ENCODE data around the gene RIPOR1.
A peak's percentile ranks its signal among the peaks of the same experiment; 100 is the strongest.

The RIPOR1 gene

DNA sequence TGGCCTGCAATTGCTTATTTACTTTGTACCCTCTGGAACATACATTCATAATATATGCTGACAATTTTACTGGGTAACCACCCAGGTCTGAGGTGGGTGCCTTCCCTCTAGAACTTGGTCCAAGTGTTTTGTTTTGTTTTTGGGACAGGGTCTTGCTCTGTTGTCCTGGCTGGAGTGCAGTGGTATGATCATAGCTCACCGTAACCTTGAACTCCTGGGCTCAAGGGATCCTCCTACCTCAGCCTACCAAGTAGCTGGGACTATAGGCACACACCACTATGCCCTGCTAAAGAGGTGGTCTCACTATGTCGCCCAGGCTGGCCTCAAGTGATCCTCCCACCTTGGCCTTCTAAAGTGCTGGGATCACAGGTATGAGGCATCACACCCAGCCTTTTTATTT is 22.5 kb downstream of the RIPOR1 start:
- DNase-seq, result no peak
- Mint-ChIP-seq H3K4me3 (no peak overlapping the region), H3K36me3 (ENCODE audit: low read depth) (peaks cover 28% of the 10 kb centered on the region), H3K4me1 (ENCODE audit: low read depth) (peaks cover 64% of the 10 kb centered on the region), H3K9me3 (no peaks in the 10 kb centered on the region), H3K27ac (no peak overlapping the region), H3K27me3 (no peaks in the 10 kb centered on the region)

DNA sequence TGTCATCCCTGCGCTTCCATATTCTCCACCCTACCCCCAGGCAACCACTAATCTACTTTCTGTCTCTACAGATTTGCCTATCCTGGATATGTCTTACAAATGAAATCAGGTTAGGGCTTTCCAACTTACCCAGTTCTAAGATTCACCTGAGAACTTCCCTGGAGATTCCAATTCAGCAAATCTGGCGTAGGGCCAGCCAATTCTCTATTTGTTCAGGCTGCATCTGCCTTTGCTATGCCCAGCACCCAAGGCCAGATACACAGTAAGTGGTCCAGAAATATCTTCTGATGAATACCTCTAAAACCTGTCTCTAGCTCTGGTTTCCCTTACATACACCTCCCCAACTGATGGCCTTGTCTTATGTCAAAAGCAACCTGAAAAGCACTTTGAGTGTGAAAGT is 23.3 kb downstream of the RIPOR1 start:
- no peak for DNase-seq
- Mint-ChIP-seq H3K27ac (peak overlapping the region; percentile 91), H3K27me3 (no peaks in the 10 kb centered on the region), H3K36me3 (ENCODE audit: low read depth) (peaks cover 20% of the 10 kb centered on the region), H3K9me3 (no peaks in the 10 kb centered on the region), H3K4me3 (no peak overlapping the region), H3K4me1 (ENCODE audit: low read depth) (peaks cover 67% of the 10 kb centered on the region)

DNA sequence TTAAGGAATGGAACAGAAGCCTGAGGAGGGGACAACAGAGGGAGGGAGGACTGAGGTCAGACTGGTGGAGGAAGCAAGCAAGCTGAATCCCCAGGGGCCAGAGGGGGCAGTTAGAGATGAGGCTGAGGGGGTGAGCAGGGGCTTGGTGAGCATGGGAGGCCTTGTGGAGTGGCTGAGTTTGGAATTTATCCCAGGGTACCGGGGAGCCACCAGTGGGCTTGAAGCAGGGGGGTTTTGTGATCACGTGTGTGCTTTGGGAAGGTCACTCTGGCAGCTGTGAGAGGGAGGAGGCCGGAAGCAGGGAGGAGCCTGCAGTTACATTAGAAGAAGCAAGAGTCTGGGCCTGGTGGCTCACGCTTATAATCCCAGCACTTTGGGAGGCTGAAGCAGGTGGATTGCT is 23.8 kb downstream of the RIPOR1 start:
- Mint-ChIP-seq H3K9me3 (no peaks in the 10 kb centered on the region), H3K36me3 (ENCODE audit: low read depth) (peaks cover 20% of the 10 kb centered on the region), H3K4me3 (no peak overlapping the region), H3K27ac (peak overlapping the region; percentile 91), H3K4me1 (ENCODE audit: low read depth) (peaks cover 67% of the 10 kb centered on the region), H3K27me3 (no peaks in the 10 kb centered on the region)
- no peak for DNase-seq

DNA sequence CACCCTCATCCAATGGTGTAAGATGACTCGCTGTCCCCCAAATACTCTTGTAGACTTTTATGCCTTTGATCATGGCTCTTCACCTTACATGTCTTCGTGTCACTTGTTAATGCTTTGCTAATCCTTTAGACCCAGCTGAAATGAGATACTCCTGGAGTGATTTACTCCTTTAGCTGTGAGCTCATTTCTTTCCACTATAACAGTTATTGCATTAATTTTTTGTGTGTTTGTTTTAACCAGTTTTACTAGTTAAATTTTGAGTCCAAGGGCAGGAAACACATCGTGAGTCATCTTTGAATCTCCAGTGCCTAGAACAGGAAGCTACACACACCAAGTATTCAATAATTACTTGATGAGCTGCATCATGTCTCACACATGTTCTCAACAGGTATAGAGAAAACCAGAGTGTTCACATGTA is 27.2 kb downstream of the RIPOR1 start:
- Mint-ChIP-seq H3K27ac (peak overlapping the region; percentile 97), H3K4me1 (ENCODE audit: low read depth) (peaks cover 61% of the 10 kb centered on the region), H3K4me3 (peak overlapping the region; percentile 56), H3K27me3 (no peaks in the 10 kb centered on the region), H3K9me3 (no peaks in the 10 kb centered on the region), H3K36me3 (ENCODE audit: low read depth) (peaks cover 24% of the 10 kb centered on the region)
- no peak for DNase-seq

DNA sequence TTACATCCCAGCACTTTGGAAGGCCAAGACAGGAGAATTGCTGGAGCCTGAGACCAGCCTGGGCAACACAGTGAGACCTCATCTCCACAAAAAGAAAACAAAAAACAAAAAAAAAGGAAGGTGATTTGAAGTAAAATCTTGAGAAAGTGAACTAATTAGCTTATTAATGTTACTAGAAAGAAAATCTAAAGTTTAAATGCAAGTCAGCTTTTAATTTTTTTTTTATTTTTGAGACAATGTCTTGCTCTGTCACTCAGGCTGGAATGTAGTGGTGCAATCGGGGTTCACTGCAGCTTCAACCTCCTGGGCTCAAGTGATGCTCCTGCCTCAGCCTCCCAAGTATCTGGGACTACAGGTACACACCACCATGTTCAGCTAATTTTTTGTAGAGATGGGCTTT is 30.2 kb downstream of the RIPOR1 start:
- Mint-ChIP-seq H3K4me3 (no peak overlapping the region), H3K9me3 (no peaks in the 10 kb centered on the region), H3K27ac (peak overlapping the region; percentile 50), H3K36me3 (ENCODE audit: low read depth) (peaks cover 33% of the 10 kb centered on the region), H3K27me3 (no peaks in the 10 kb centered on the region), H3K4me1 (ENCODE audit: low read depth) (peaks cover 50% of the 10 kb centered on the region)
- DNase-seq, result no peak

DNA sequence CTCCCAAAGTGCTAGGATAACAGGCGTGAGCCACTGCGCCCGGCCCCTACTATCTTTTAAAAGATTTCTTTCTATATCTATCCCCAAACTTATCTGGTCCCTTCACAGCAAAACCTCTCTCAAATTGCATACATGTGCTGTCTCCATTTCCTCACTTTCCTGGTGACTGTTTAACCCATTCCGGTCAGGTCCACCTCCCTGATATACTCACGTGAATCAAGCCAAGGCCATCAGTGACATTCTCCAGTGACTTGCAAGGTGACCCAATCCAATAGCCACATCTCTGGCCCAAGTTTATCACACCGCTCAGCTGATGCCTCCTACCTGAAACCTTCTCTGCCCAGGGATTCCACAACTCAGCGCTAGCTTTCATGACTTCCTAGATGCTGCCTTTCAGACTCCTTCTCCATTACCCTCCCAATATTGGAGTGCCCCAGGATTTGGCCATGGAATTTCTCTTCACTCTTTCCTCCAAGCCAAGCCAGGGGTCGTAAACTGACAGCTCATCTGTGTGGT is 32.3 kb downstream of the RIPOR1 start:
- H3K36me3 Mint-ChIP-seq (ENCODE audit: low read depth), result peaks cover 35% of the 10 kb centered on the region

DNA sequence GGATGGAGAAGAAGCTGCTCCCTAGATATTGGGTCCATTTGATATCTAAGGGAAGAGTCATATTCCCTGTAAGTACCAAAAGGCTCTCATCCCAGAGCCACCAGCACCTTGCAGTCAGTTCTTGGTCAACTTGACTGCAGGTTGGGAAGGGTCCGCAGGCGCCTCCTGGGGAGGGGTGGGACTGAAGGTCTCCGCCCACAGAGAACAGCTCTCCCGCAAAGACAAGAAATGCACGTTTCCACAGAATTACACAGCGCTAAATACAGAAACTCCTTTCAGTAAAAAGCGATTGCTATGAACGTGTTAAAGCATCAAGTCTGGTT is 32.8 kb downstream of the RIPOR1 start:
- H3K27me3 Mint-ChIP-seq, result no peaks in the 10 kb centered on the region
- peaks cover 46% of the 10 kb centered on the region for H3K4me1 Mint-ChIP-seq (ENCODE audit: low read depth)
- peaks cover 35% of the 10 kb centered on the region for H3K36me3 Mint-ChIP-seq (ENCODE audit: low read depth)
- no peak for DNase-seq
- H3K4me3 Mint-ChIP-seq, result peak overlapping the region; percentile 87
- H3K27ac Mint-ChIP-seq, result peak overlapping the region; percentile 94
- H3K9me3 Mint-ChIP-seq, result no peaks in the 10 kb centered on the region

More for the DNA sequence above, 32.3 kb downstream of the RIPOR1 start:
- H3K27me3 Mint-ChIP-seq, result no peaks in the 10 kb centered on the region
- peaks cover 49% of the 10 kb centered on the region for H3K4me1 Mint-ChIP-seq (ENCODE audit: low read depth)
- DNase-seq, result no peak
- peak overlapping the region; percentile 87 for H3K4me3 Mint-ChIP-seq
- peak overlapping the region; percentile 94 for H3K27ac Mint-ChIP-seq
- no peaks in the 10 kb centered on the region for H3K9me3 Mint-ChIP-seq

DNA sequence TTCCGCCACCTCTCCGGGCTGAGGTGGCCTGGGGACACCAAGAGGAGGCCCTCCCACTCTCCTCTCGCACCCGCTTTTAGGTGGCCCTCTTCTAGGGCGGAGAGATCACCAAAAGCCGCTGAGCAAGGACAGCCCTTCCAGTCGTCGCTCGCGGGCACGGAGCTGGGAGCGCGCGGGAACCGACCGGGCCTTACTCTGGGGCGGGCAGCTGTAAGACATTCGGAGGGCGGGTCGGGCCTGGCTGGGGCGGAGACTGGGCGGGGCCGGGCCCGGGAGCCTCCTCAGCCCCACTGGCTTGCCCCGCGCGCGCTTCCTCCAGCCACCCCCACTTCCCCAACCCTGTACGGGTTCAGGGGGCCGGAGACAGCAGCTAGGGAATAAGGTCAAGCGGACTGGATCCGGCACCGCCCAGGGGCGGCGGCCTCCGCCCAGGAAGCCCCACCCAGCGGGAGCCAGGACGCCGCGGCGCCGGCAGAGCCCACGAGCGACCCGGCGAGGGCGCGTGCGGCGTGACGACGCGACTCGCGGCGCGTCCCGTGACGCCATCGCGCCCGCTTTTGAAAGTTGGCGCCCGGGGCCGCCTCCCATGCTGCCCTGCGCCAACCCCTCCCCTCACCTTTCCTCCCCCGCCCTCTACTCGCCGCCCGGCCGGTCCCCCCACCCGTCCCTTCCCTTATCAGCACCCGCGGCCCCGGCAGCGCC is 33.3 kb downstream of the RIPOR1 start:
- H3K9me3 Mint-ChIP-seq, result no peaks in the 10 kb centered on the region
- no peaks in the 10 kb centered on the region for H3K27me3 Mint-ChIP-seq
- peak overlapping the region; percentile 94 for H3K27ac Mint-ChIP-seq
- H3K4me3 Mint-ChIP-seq, result peak overlapping the region; percentile 87
- peaks cover 46% of the 10 kb centered on the region for H3K4me1 Mint-ChIP-seq (ENCODE audit: low read depth)
- peak; percentile 98 for DNase-seq
- H3K36me3 Mint-ChIP-seq (ENCODE audit: low read depth), result peaks cover 35% of the 10 kb centered on the region

DNA sequence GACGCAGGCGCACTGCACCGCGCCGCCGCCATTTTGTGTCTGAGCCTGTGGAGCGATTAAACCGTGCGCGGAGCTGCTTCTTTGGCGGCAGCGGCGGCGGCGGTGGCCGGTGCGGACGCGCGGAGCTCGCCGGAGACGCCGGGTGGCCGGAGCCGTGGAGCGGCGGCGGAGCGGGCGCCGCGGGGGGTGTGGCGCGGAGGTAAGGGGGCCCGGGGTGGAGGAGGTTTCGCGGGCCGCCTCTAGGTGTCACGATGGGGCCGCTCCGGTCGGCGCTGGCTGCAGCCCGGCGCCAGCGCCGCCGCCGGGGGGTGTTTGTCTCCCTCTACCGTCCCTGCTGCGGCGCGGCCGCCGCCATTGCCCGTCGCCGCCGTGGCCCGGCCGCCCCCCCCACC is 33.9 kb downstream of the RIPOR1 start, which contains the start of gene CTCF:
Gene CTCF (plus strand): TSS at position 1 of the 392 bp plus-strand sequence. CDS start 48,307 bp downstream, outside the sequence.
- H3K27ac Mint-ChIP-seq, result peak within 1 kb of the TSS; percentile 94
- no peaks in the 10 kb centered on the region for H3K27me3 Mint-ChIP-seq
- peaks cover 46% of the 10 kb centered on the region for H3K4me1 Mint-ChIP-seq (ENCODE audit: low read depth)
- H3K9me3 Mint-ChIP-seq, result no peaks in the 10 kb centered on the region
- DNase-seq, result no peak
- peaks cover 35% of the 10 kb centered on the region for H3K36me3 Mint-ChIP-seq (ENCODE audit: low read depth)
- peak within 1 kb of the TSS; percentile 87 for H3K4me3 Mint-ChIP-seq

DNA sequence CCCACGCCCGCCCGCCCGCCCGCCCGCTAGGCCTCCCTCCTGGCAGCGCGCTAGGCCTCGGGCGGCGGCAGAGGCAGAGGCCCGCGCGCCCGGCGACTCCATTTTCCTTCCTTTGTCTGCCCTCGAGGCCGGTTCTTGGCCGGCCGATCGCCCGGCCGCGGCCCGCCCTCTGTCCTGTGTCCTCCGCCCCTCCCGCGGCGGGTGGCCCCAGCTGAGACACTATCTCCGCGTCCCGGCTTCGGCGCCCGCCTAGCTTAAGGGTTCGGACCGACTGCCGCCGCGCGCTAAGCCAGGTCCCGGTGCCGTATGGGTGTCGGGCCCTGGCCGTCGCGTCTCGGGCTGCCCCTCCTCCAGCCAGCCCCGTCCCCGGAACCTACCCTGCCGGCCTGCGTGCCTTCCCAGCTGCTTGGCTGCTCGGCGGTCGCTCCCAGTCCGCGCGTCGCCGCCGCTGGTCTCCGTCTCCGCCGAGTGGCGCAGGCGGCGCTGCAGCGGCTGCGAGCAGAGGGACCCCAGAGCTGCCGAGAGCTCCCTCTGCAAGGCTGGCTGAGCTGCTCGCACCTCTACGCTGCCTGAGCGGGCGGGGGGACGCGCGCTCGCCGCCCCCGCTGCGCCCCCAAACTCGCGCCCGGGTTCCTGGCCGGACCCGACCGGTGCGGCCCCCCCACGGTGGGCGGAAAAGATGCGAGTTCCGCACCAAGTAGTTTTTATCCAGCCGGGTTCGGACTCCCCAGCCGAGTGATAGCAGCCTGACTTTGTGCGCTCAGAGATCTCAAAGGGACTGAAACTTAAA is 34.5 kb downstream of the RIPOR1 start:
- peak overlapping the region; percentile 91 for H3K27ac Mint-ChIP-seq
- no peaks in the 10 kb centered on the region for H3K27me3 Mint-ChIP-seq
- DNase-seq, result peak; percentile 79
- H3K4me1 Mint-ChIP-seq (ENCODE audit: low read depth), result peaks cover 43% of the 10 kb centered on the region
- H3K4me3 Mint-ChIP-seq, result peak overlapping the region; percentile 84
- peaks cover 34% of the 10 kb centered on the region for H3K36me3 Mint-ChIP-seq (ENCODE audit: low read depth)
- no peaks in the 10 kb centered on the region for H3K9me3 Mint-ChIP-seq

DNA sequence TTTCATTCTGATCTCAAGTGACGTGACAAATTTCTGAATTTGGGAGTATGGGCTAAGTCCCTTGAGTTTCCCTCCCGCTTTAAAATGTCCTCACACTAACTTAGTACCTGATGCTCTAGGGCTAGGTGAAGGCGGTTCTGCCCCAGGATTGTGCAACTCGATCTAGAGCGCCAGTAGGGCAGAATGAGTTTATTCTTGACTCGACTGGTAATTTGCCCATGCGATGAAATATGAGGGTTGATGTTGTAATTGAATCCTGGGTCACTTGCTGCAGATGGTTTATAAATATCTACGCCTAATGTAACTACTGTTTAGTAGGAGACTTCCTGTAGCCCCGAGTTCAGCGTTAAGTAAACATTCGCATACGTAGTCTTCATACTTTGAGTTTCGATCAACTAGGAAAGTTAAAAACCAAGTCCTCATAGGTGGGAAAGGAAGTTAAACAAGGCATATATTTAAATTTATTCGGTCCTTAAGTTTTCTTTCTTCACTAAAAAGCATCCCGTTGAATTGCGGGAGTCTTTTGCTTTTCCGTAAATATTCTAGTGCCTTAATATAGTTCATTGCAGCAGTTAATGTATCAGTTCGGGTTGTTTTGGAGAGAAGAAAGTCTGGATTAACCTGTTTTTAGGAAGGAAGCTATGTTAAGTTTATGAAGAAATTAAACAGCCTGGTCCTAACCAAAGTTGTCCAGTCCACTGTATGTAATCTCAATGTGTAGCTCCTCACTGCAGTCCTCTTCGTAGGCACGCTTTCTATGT is 35.3 kb downstream of the RIPOR1 start:
- no peak for DNase-seq
- Mint-ChIP-seq H3K27ac (peak overlapping the region; percentile 91), H3K4me1 (ENCODE audit: low read depth) (peaks cover 47% of the 10 kb centered on the region), H3K27me3 (no peaks in the 10 kb centered on the region), H3K4me3 (peak overlapping the region; percentile 84), H3K36me3 (ENCODE audit: low read depth) (peaks cover 33% of the 10 kb centered on the region), H3K9me3 (no peaks in the 10 kb centered on the region)

DNA sequence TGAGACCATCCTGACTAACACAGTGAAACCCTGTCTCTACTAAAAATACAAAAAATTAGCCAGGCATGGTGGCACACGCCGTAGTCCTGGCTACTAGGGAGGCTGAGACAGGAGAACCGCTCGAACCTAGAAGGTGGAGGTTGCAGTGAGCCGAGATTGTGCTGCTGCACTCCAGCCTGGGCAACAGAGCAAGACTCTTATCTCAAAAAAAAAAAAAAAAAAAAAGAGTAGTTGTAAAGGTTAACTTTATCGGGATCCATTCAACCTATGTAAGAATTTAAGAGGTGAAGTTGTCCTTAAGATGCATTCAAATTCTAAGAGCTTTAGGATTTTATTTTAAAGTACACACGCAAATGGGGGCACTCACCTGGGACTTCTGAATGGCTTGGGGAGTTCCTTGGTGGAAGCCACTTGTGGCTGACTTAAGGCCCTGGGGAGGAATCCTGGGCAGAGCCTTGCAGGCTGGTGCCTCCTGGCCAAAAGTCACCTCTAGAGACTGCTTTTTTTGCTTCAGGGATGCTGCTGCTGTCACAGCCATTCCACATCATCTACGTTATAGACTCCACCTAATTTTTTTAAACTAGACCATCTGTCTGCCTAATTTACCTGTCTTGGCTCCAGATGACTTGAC is 37.0 kb downstream of the RIPOR1 start:
- no peaks in the 10 kb centered on the region for H3K9me3 Mint-ChIP-seq
- H3K27ac Mint-ChIP-seq, result peak overlapping the region; percentile 91
- peaks cover 29% of the 10 kb centered on the region for H3K36me3 Mint-ChIP-seq (ENCODE audit: low read depth)
- no peak overlapping the region for H3K4me3 Mint-ChIP-seq
- DNase-seq, result no peak
- peaks cover 42% of the 10 kb centered on the region for H3K4me1 Mint-ChIP-seq (ENCODE audit: low read depth)
- no peaks in the 10 kb centered on the region for H3K27me3 Mint-ChIP-seq

DNA sequence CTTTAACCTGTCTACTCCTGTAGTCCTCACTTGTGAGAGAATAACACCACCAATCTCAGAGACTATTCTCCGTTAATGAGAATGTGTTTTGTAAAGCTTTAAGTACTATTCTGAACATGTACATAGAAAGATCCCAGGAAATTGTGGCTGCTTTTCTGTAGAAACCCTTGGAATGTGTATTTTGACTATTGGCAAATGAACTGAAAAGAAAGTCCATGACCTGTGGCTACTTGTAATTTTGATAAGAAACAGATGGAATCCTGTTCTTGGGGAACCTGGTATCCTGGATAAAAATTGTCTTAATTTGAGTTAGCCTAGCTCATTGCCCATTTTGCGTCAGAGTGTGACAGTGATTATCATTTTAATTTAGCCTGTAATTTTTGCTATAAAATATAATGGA is 42.8 kb downstream of the RIPOR1 start:
- H3K9me3 Mint-ChIP-seq, result no peaks in the 10 kb centered on the region
- DNase-seq, result no peak
- peaks cover 57% of the 10 kb centered on the region for H3K36me3 Mint-ChIP-seq (ENCODE audit: low read depth)
- no peak overlapping the region for H3K4me3 Mint-ChIP-seq
- H3K4me1 Mint-ChIP-seq (ENCODE audit: low read depth), result peaks cover 27% of the 10 kb centered on the region
- H3K27me3 Mint-ChIP-seq, result no peaks in the 10 kb centered on the region
- peak overlapping the region; percentile 12 for H3K27ac Mint-ChIP-seq

DNA sequence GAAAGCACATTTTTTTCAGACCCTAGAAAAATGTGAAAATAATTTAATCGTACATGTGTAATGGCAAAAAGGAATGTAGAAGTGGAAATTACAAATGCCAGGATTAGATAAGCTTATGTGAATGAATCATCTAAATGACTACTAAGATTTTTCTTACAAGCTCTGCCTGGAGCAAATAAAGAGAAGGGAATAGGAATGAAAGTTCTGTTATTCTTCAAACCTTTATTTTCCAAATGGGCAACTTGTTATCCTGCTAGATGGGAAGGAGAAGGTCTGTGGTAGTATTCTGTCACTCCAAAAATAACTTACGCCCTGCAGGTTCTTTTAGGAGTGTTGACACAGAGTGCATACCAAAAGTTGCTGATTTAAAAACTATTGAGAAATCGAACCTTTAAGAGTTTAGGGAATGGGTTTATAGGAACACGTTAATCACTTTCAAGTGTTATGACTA is 43.4 kb downstream of the RIPOR1 start:
- Mint-ChIP-seq H3K27me3 (no peaks in the 10 kb centered on the region), H3K4me1 (ENCODE audit: low read depth) (peaks cover 25% of the 10 kb centered on the region), H3K27ac (no peak overlapping the region), H3K36me3 (ENCODE audit: low read depth) (peaks cover 61% of the 10 kb centered on the region), H3K4me3 (no peak overlapping the region), H3K9me3 (no peaks in the 10 kb centered on the region)
- no peak for DNase-seq
